Activated gamma-delta T cell treated with anti-CD3 and anti-CD28 coated beads, Interleukin-2, amount 50 U/mL, for 16 hours (primary cell): ENCODE data around the gene TIMM23B.
"Not testable (repeated sequence)": the region's sequence is repeated elsewhere in the genome, so short reads cannot be mapped to it uniquely, and the experiment has no call there.

Experiments used
- DNase-seq: peaks from one replicate; pipeline ENCODE4 v3.0.0-alpha.2; 2020; ENCODE audit warnings: low read depth

Gene TIMM23B

GRCh38 chr10:49977756-49978155 is 35.9 kb downstream of the TIMM23B start:
- not testable (repeated sequence) for DNase-seq

DNA sequence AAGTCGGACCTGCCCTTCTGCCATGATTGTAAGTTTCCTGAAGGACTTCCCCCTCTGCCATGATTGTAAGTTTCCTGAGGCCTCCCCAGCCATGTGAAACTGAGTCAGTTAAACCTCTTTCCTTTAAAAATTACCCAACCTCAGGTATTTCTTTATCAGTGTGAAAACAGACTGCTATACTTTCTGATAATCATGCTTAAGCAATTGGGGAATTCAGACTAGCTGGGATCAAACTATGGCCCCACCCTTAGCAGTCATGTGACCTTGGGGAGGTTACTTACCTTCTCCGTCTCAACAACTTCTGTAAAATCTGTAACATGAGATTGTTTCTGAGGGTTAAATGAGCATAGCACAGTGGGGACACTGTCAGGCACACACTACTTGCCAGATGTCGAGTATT is 45.4 kb downstream of the TIMM23B start:
- not testable (repeated sequence) for DNase-seq

DNA sequence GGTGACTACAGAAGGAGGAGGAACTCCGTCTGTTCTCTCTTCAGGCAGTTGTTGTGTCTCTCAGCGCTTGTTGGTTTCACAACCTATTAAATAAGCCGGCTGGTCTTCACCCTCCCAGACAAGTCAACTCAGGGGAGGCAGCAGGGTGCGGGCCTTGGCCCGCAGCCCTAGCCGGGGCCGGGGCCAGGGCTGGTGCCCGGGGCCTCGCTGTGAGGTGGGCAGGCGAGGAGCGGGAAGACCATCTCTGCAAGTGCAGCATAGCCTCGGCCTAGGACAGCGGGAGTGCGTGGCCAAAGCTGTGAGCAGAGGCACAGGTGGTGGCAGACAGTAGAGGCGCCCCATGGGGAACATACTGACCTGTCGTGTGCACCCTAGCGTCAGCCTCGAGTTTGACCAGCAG is 46.5 kb downstream of the TIMM23B start, which contains the start of gene AGAP6:
TSS of gene AGAP6 (plus strand) at position 31 of the 400 bp plus-strand sequence. CDS start at position 341, 310 bp downstream.
- DNase-seq, result not testable (repeated sequence)

GRCh38 chr10:49995321-49995720 is 53.5 kb downstream of the TIMM23B start:
- not testable (repeated sequence) for DNase-seq

GRCh38 chr10:50014024-50014423 is 72.2 kb downstream of the TIMM23B start:
- not testable (repeated sequence) for DNase-seq

DNA sequence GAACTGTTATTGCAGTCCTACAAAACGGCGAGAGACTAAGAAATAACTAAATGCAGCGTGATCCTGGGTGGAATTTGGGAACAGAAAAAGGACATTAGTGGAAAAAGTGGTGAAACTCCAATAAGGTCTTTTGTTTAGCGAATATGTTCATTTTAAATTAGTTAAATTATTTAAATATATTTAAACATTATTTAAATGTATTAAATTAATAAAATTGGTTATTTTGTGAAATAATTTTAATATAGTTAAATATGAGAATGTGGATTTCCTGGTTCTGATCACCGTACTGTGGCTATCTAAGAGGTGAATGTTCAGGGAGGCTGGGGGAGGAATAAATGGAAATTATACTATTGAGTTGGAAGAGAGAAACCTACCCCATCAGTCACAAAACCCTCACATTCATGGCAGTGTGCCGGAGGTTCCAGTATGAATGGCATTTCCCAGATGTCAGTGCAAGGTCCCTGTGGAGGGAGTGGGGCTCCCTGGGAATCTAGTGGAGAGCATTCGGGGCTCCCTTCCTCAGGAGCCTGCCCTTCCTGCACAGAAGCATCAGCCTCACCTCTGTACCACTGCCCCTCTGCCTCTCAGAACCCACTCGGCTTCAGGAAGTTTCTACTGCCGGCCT is 73.9 kb downstream of the TIMM23B start:
- not testable (repeated sequence) for DNase-seq

- not testable (repeated sequence) for DNase-seq
Measured at GRCh38 chr10:50016926-50017325, 75.1 kb downstream of the TIMM23B start.

GRCh38 chr10:50017646-50018045 is 75.8 kb downstream of the TIMM23B start:
- not testable (repeated sequence) for DNase-seq

GRCh38 chr10:50019279-50019678 is 77.4 kb downstream of the TIMM23B start:
- not testable (repeated sequence) for DNase-seq

DNA sequence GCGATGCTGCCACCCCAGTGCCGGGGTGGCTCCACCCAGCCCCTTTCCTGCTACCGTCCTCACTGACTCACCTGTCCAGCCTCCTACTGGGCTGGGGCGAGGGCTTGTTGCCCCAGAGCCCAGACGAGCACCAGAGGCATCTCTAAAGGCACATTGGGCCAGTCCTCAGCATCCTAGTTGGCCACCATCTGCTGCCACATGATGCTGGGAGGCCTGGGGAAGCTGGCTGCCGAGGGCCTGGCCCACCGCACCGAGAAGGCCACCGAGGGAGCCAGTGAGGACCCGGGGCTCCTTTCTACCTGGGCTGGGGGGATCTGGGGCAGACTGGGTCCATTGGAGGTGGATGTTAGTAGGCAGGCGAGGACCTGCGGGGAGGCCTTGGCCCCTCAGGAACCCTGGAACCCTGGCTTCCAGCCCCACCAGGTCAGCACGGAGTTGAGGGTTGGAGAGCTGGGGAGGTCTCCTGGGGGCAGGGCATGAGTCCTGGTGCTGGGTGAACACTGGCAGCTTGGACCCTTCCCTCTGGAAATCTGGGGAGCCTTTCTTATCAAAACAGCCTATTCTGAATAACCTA is 78.7 kb downstream of the TIMM23B start:
- not testable (repeated sequence) for DNase-seq

- no peak for DNase-seq
Measured at GRCh38 chr10:50021646-50022045, 79.8 kb downstream of the TIMM23B start.
